ENCODE data around the gene CELA3B.
"Not testable (repeated sequence)": the region's sequence is repeated elsewhere in the genome, so short reads cannot be mapped to it uniquely, and the experiment has no call there.

Gene CELA3B

GRCh38 chr1:21976703-21977239 lies at the start of gene CELA3B:
CELA3B (plus strand) TSS chr1:21977022; CDS start chr1:21977040, 18 bp downstream.
- DNase-seq (ENCODE audit: low read depth), result not testable (repeated sequence)

- DNase-seq (ENCODE audit: low read depth), result no peak
Observed at GRCh38 chr1:21927533-21928237, 49.1 kb upstream of the CELA3B start.

GRCh38 chr1:21930080-21930571 lies 46.7 kb upstream of the CELA3B start:
- no peak for DNase-seq (ENCODE audit: low read depth)

- no peak for DNase-seq (ENCODE audit: low read depth)
Observed at GRCh38 chr1:21930629-21931170, 46.1 kb upstream of the CELA3B start.

GRCh38 chr1:21931171-21932093 lies 45.4 kb upstream of the CELA3B start:
- DNase-seq (ENCODE audit: low read depth), result no peak

- no peak for DNase-seq (ENCODE audit: low read depth)
Observed at GRCh38 chr1:21932127-21932526, 44.7 kb upstream of the CELA3B start.

- DNase-seq (ENCODE audit: low read depth), result no peak
Observed at GRCh38 chr1:21933397-21934248, 43.2 kb upstream of the CELA3B start.

GRCh38 chr1:21935393-21935804 lies 41.4 kb upstream of the CELA3B start:
- no peak for DNase-seq (ENCODE audit: low read depth)

GRCh38 chr1:21935891-21936365 lies 40.9 kb upstream of the CELA3B start:
- DNase-seq (ENCODE audit: low read depth), result no peak

GRCh38 chr1:21936366-21937031 lies 40.3 kb upstream of the CELA3B start:
- DNase-seq (ENCODE audit: low read depth), result no peak

- DNase-seq (ENCODE audit: low read depth), result no peak
Observed at GRCh38 chr1:21937034-21937371, 39.8 kb upstream of the CELA3B start, which contains the start of gene HSPG2. HSPG2 (minus strand) TSS chr1:21937310; CDS start chr1:21937217, 93 bp downstream.

GRCh38 chr1:21937372-21938121 lies 39.3 kb upstream of the CELA3B start:
- peak; percentile 20 for DNase-seq (ENCODE audit: low read depth)

GRCh38 chr1:21938732-21939538 lies 37.9 kb upstream of the CELA3B start:
- no peak for DNase-seq (ENCODE audit: low read depth)

GRCh38 chr1:21939650-21940374 lies 37.0 kb upstream of the CELA3B start:
- no peak for DNase-seq (ENCODE audit: low read depth)

- DNase-seq (ENCODE audit: low read depth), result no peak
Observed at GRCh38 chr1:21940492-21940891, 36.3 kb upstream of the CELA3B start.

GRCh38 chr1:21941370-21941769 lies 35.5 kb upstream of the CELA3B start:
- DNase-seq (ENCODE audit: low read depth), result no peak

GRCh38 chr1:21942464-21942863 lies 34.4 kb upstream of the CELA3B start:
- DNase-seq (ENCODE audit: low read depth), result no peak

GRCh38 chr1:21942959-21943640 lies 33.7 kb upstream of the CELA3B start:
- DNase-seq (ENCODE audit: low read depth), result not testable (repeated sequence)
